Spleen (tissue), 11 donors: ENCODE measurements around the gene KIF16B. TPM values are rescaled to one million over a fixed set of nuclear protein-coding genes. Genes with fewer than 3 reads are reported as not detected.

ENCODE experiments used
- DNase-seq: peaks from one replicate; pipeline ENCODE4 v3.0.0-alpha.2; 2020
- H3K27ac ChIP-seq, 8 donors: fragments of 200-600 bp; sonication (generic) in 7 of 8; 1 replicate in 4 of 8; 2 replicates in 4 of 8; pipeline versions ENCODE4 v1.5.0 to v1.8.0; 2016 to 2021; ENCODE audit warnings: inconsistent platforms in 4 of 8, mild to moderate bottlenecking in 4 of 8, moderate library complexity in 1 of 8
- H3K27me3 ChIP-seq, 7 donors: fragments of 200-600 bp; sonication (generic) in 6 of 7; replicated peaks in 1 of 7; 1 replicate in 4 of 7; 2 replicates in 3 of 7; pipeline versions ENCODE4 v1.5.0 to v1.8.0; 2016 to 2021; ENCODE audit warnings: inconsistent platforms in 3 of 7, mild to moderate bottlenecking in 1 of 7
- H3K36me3 ChIP-seq, 6 donors: fragments of 200-600 bp; sonication (generic) in 5 of 6; 1 replicate in 4 of 6; 2 replicates in 2 of 6; pipeline versions ENCODE4 v1.5.0 to v1.8.0; 2016 to 2021; ENCODE audit warnings: inconsistent platforms in 2 of 6
- H3K4me1 ChIP-seq, 6 donors: fragments of 200-600 bp; sonication (generic) in 5 of 6; 1 replicate in 3 of 6; 2 replicates in 3 of 6; pipeline versions ENCODE4 v1.5.0 to v1.8.0; 2016 to 2021; ENCODE audit warnings: inconsistent platforms in 3 of 6
- H3K4me3 ChIP-seq, 8 donors: fragments of 200-600 bp; sonication (generic) in 7 of 8; 1 replicate in 4 of 8; 2 replicates in 4 of 8; pipeline versions ENCODE4 v1.5.0 to v1.8.0; 2016 to 2021; ENCODE audit warnings: inconsistent platforms in 4 of 8, mild to moderate bottlenecking in 4 of 8, moderate library complexity in 2 of 8
- H3K9me3 ChIP-seq, 8 donors: fragments of 200-600 bp; sonication (generic) in 7 of 8; 1 replicate in 4 of 8; 2 replicates in 4 of 8; pipeline versions ENCODE4 v1.5.0 to v1.8.0; 2016 to 2021; ENCODE audit warnings: inconsistent platforms in 4 of 8
- POLR2A ChIP-seq, 3 donors: fragments of 450-650 bp; IDR thresholded peaks; one replicate each; pipeline ENCODE4 v1.5.1; 2017; ENCODE audit warnings: antibody characterized with exemption in 3 of 3, mild to moderate bottlenecking in 1 of 3
- POLR2AphosphoS5 ChIP-seq, 3 donors: sonication (generic); formaldehyde crosslinking; IDR thresholded peaks; one replicate each; pipeline ENCODE4 v1.5.1; 2017; ENCODE audit warnings: antibody characterized with exemption in 3 of 3
- whole genome bisulfite sequencing, 5 donors: extraction: QIAGEN DNeasy Blood & Tissue Kit in 3 of 5; methylation state at CpG; one replicate each; pipeline versions ENCODE4 v1.1.5 to v1.1.7; 2013 to 2018; 5-methylcytosine and 5-hydroxymethylcytosine counted together
- intact Hi-C: fragments of 100-400 bp; cut with DNase I; formaldehyde crosslinking; loops from one replicate; pipeline ENCODE4 v1.15.0; 2023; ENCODE audit warnings: low total_unique reads
- polyA plus RNA-seq, 3 donors: library from polyadenylated mRNA; stranded (reverse); fragments of 200-250 nt; gene quantifications; one replicate each; pipeline ENCODE4 v1.2.1, GENCODE V29; 2013
- total RNA-seq, 7 donors: library from RNA; depleted of rRNA in 3 of 7; stranded (reverse); fragments of >200 nt in 3 of 7; fragmentation: NEBNext Ultra II Directional in 4 of 7; extraction: Animal tissue kit (Norgen Biotek cat#: 25700) in 4 of 7; gene quantifications; one replicate each; pipeline versions ENCODE4 v1.1.0 to v1.2.1, GENCODE V29; 2016 to 2021
- TF ChIP-seq, protein P1 (sequence below), 11 experiments: fragments of 200-600 bp in 7 of 11; fragments of 450-650 bp in 4 of 11; sonication (generic) in 4 of 11; IDR thresholded peaks in 8 of 11; conservative IDR thresholded peaks in 3 of 11; 1 replicate in 7 of 11; 2 replicates in 4 of 11; pipeline versions ENCODE4 v1.4.0 to v1.8.0; 2016 to 2021; ENCODE audit warnings: antibody characterized with exemption in 11 of 11, inconsistent platforms in 4 of 11, mild to moderate bottlenecking in 1 of 11
- donor health status: healthy with polysubstance abuse.
- donor health status: DM: no; HTN: no; CAD: no; lungs with moderate emphysema.
- donor health status: DM: no; HTN: no; CAD: no.
- donor health status: Bipolar disorder and iron deficiency.
- donor health status: healthy.
- donor health status: DM: no; HTN: no; CAD: no.
- donor health status: DM: yes; HTN: yes; CAD: no.

Gene KIF16B
- total and polyA plus RNA-seq, 10 donors: 3.0 to 30.1 (median 21.2) TPM

DNA sequence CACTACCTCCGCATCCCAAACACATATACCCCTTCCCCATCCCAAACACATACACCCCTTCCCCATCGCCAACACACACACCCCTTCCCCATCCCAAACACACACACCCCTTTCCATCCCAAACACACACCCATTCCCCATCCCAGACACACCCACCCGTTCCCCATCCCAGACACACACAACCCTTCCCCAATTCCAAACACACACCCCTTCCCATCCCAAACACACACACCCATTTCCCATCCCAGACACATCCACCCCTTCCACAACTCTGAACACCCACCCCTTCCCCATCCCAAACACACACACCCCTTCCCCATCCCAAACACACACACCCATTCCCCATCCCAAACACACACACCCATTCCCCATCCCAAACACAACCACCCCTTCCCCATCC is 314.5 kb downstream of the KIF16B start:
- intact Hi-C loops: no loop called here
- no peaks in the 10 kb centered on the region for H3K36me3 ChIP-seq
- H3K27me3 ChIP-seq: no peaks in the 10 kb centered on the region
- TF ChIP-seq, protein P1, sequence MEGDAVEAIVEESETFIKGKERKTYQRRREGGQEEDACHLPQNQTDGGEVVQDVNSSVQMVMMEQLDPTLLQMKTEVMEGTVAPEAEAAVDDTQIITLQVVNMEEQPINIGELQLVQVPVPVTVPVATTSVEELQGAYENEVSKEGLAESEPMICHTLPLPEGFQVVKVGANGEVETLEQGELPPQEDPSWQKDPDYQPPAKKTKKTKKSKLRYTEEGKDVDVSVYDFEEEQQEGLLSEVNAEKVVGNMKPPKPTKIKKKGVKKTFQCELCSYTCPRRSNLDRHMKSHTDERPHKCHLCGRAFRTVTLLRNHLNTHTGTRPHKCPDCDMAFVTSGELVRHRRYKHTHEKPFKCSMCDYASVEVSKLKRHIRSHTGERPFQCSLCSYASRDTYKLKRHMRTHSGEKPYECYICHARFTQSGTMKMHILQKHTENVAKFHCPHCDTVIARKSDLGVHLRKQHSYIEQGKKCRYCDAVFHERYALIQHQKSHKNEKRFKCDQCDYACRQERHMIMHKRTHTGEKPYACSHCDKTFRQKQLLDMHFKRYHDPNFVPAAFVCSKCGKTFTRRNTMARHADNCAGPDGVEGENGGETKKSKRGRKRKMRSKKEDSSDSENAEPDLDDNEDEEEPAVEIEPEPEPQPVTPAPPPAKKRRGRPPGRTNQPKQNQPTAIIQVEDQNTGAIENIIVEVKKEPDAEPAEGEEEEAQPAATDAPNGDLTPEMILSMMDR (IDR thresholded peaks at IDR 0.05 in 8 of 11, conservative IDR thresholded peaks at IDR 0.05 in 3 of 11): no peak
- TF ChIP-seq POLR2A (IDR thresholded peaks at IDR 0.05) (no peak), POLR2AphosphoS5 (IDR thresholded peaks at IDR 0.05) (no peak)
- H3K4me1 ChIP-seq: peaks cover 0 to 23% (median 8%) of the 10 kb centered on the region in 6 donors
- H3K27ac ChIP-seq: no peak overlapping the region
- DNase-seq: no peak
- WGBS, 5 donors: 88 to 96% (median 93%) methylated on average over 3 of the region's 3 CpGs
- no peak overlapping the region for H3K4me3 ChIP-seq
- H3K9me3 ChIP-seq: no peaks in the 10 kb centered on the region

DNA sequence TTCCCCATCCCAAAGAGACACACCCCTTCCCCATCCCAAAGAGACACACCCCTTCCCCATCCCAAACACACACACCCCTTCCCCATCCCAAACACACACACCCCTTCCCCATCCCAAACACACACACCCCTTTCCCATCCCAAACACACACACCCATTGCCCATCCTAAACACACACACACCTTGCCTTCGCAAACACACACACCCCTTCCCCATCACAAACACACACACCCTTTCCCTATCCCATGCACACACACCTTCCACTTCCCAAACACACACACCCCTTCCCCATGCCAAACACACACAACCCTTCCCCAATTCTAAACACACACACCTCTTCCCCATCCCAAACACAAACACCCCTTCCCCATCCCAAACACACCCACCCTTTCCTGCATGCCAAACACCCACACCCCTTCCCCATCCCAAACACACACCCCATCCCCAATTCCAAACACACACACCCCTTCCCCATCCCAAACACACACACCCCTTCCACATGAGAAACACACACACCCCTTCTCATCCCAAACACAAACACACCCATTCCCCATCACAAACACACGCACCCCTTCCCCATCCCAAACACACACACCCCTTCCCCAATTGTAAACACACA is 315.3 kb downstream of the KIF16B start:
- Histone ChIP-seq H3K27me3 (no peaks in the 10 kb centered on the region), H3K27ac (no peak overlapping the region), H3K4me1 (peaks cover 0 to 16% (median 4%) of the 10 kb centered on the region in 6 donors), H3K4me3 (no peak overlapping the region), H3K36me3 (no peaks in the 10 kb centered on the region), H3K9me3 (no peaks in the 10 kb centered on the region)
- no peak for TF ChIP-seq POLR2A (IDR thresholded peaks at IDR 0.05)
- intact Hi-C loops: no loop called here
- no peak for DNase-seq
- 80 to 94% (median 92%) methylated on average over 2 of the region's 2 CpGs for WGBS, 5 donors

DNA sequence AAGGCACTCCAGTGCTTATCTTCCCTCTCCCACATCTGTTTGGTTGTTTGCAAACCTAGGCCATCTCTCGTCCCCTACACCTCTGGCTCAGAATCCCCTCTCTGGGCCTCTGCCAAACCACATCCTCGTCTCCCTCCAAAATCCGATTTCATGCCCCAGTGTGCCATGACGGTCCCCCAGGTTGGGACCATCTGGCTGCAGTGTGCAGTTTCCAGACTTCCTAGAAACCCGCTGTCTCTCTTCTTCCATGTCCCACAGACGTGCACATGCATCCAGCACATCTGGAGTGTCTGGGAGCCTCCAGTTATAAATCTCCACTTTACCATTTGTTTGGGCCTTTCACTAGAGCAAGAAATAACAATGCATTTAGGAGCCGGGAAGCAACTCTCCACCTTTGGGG is 316.2 kb downstream of the KIF16B start:
- Histone ChIP-seq H3K4me3 (no peak overlapping the region), H3K9me3 (no peaks in the 10 kb centered on the region), H3K27ac (no peak overlapping the region), H3K27me3 (no peaks in the 10 kb centered on the region), H3K36me3 (no peaks in the 10 kb centered on the region), H3K4me1 (peaks cover 0 to 7% (median 0%) of the 10 kb centered on the region in 6 donors)
- no peak for DNase-seq
- WGBS, 5 donors: 92 to 97% (median 94%) methylated on average over 7 of the region's 7 CpGs
- no peak for TF ChIP-seq POLR2A (IDR thresholded peaks at IDR 0.05)
- TF ChIP-seq, protein P1 (IDR thresholded peaks at IDR 0.05 in 8 of 11, conservative IDR thresholded peaks at IDR 0.05 in 3 of 11): no peak
- no peak for TF ChIP-seq POLR2AphosphoS5 (IDR thresholded peaks at IDR 0.05)
- intact Hi-C loops: no loop called here

DNA sequence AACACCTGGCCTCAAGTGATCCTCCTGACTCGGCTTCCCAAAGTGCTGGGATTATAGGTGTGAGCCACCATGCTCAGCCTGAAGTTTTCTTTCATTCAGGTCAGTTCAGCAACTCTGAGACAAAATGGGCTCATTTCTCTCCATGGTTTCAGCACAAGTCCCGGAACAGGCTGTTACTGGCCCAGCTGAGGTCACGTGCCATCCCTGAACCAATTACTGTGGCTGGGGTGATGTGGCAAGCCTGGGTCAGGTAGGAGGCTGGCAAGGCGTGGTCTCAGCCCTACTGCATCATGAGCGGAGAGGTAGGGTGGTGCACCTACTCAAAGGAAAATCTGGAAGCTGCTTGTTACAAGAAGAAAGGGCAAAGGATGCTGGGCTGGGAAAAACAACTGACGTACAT is 326.4 kb downstream of the KIF16B start:
- TF ChIP-seq, protein P1 (IDR thresholded peaks at IDR 0.05 in 8 of 11, conservative IDR thresholded peaks at IDR 0.05 in 3 of 11): no peak
- TF ChIP-seq POLR2AphosphoS5 (IDR thresholded peaks at IDR 0.05) (no peak), POLR2A (IDR thresholded peaks at IDR 0.05) (no peak)
- H3K9me3 ChIP-seq: peaks cover 0 to 6% (median 0%) of the 10 kb centered on the region in 8 donors
- peaks cover 0 to 8% (median under 1%) of the 10 kb centered on the region in 6 donors for H3K4me1 ChIP-seq
- no peak for DNase-seq
- H3K36me3 ChIP-seq: no peaks in the 10 kb centered on the region
- H3K27ac ChIP-seq: no peak overlapping the region
- H3K27me3 ChIP-seq: no peaks in the 10 kb centered on the region
- no peak overlapping the region for H3K4me3 ChIP-seq
- whole genome bisulfite sequencing, 5 donors: 85 to 96% (median 87%) methylated on average over 6 of the region's 6 CpGs
- intact Hi-C loops: no loop called here
